ENCODE measurements around the gene HTR3C.

The HTR3C gene

DNA sequence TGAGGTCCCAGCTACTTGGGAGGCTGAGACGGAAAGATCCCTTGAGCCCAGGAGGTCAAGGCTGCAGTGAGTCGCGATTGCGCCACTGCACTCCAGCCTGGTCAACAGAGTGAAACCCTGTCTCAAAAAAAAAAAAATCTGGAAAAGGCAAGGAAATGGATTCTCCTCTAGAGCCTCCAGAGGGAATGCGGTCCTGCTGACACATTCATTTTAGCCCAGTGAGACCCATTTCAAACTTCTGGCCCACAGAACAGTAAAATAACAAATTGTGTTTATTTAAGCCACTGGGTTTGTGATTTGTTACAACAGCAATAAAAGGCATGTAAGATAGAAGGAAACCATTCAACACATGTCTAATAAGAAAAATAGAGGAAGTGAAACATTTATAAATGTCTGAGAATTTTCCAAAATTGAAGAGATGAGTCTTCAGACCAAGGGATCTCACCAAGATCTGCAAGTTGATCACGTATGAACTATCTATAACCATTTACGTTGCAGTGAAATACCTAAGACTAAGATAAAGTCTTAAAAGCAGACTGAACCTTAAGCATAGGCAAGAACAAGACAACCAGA is 44.0 kb downstream of the HTR3C start, which contains the start of gene HTR3E:
HTR3E (plus strand) TSS at position 254 of the 573 bp plus-strand sequence. CDS start 466 bp downstream, outside the sequence.
- DNase-seq, result no peak

DNA sequence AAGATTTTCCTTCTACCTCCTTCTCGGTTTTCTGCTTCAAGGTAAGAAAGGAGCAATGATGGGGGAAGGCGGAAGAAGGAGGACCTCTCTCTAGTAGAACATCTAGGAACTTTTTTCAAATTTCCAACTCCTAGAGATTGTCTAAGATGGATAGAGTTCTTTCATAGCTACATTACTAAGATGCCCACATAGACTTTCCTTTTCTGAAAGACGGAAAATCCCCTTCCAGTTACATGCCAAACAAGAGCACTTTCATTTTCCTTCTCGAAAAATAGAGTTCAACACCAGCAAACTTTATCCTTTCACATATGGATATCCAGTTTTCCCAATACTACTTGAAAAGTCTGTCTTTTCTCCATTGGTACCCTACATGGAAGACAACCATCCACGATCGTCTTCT is 44.7 kb downstream of the HTR3C start:
- no peak for DNase-seq

DNA sequence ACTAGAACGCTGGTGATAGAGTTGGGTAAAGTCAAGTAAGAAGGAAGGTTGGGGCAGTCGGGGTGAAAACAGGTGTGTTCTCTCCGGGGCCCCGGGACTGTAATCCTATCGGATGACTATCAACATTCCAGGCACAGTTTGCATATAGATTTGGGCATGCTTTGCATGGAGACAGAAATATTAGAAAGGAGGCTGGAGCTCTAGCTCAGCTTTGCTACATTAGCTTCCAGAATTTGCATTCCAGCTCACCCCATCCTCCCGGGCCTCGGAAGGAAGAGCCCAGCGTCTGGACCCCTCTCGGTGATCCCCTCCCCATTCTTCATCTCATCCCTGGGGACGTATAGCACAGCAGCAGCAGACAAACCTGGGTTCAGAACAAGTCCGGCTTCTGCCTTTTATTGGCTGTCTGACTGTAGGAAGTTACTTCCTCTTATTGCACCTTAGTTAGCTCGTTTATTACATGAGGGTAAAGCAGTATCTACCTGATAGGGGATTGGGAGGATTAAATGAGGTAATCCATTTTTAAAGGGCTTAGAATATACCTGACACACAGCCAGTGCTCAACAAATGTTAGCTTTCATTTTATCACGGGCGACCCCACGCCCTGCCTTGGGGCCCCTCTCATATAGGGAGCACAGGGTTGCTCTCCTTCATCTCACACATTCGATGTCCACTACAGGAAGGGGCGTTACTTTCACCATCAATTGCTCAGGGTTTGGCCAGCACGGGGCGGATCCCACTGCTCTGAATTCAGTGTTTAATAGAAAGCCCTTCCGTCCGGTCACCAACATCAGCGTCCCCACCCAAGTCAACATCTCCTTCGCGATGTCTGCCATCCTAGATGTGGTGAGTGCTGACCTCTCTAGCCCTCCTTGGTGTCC is 47.2 kb downstream of the HTR3C start:
- no peak for DNase-seq

Data from activated naive CD4-positive, alpha-beta T cell treated with Interleukin-2 at 50 U/mL for 16 hours (primary cell).